ENCODE results near the gene HAT1.
A peak's percentile ranks its signal among the peaks of the same experiment; 100 is the strongest.
"Not testable (repeated sequence)": the region's sequence is repeated elsewhere in the genome, so short reads cannot be mapped to it uniquely, and the experiment has no call there.

Gene HAT1

GRCh38 chr2:171922230-171923022, at the start of gene HAT1:
Gene HAT1 (plus strand): TSS chr2:171922461. CDS start chr2:171922501, 40 bp downstream.
- DNase-seq (ENCODE audit: low read depth in 3 of 3) = peak; percentile 97 to 99 (median 98)

GRCh38 chr2:171874517-171874916, 47.7 kb upstream of the HAT1 start:
- DNase-seq (ENCODE audit: low read depth in 3 of 3) = no peak

- DNase-seq (ENCODE audit: low read depth in 3 of 3) = no peak
These were observed 47.3 kb upstream of the HAT1 start for GRCh38 chr2:171874963-171875362.

- no peak for DNase-seq (ENCODE audit: low read depth in 3 of 3)
These were observed 43.7 kb upstream of the HAT1 start for GRCh38 chr2:171878481-171878993.

GRCh38 chr2:171879865-171880264, 42.4 kb upstream of the HAT1 start:
- DNase-seq (ENCODE audit: low read depth in 3 of 3) = no peak

- DNase-seq (ENCODE audit: low read depth in 3 of 3) = no peak
These were observed 41.5 kb upstream of the HAT1 start for GRCh38 chr2:171880774-171881173.

- no peak for DNase-seq (ENCODE audit: low read depth in 3 of 3)
These were observed 40.0 kb upstream of the HAT1 start for GRCh38 chr2:171882089-171882769.

GRCh38 chr2:171883275-171883893, 38.9 kb upstream of the HAT1 start:
- no peak for DNase-seq (ENCODE audit: low read depth in 3 of 3)

GRCh38 chr2:171889333-171889732, 32.9 kb upstream of the HAT1 start:
- DNase-seq (ENCODE audit: low read depth in 3 of 3) = no peak

GRCh38 chr2:171889808-171890207, 32.5 kb upstream of the HAT1 start:
- DNase-seq (ENCODE audit: low read depth in 3 of 3) = no peak

GRCh38 chr2:171893196-171893823, 29.0 kb upstream of the HAT1 start:
- no peak for DNase-seq (ENCODE audit: low read depth in 3 of 3)

GRCh38 chr2:171893824-171894611, 28.2 kb upstream of the HAT1 start, which contains the start of gene SLC25A12:
Gene SLC25A12 (minus strand): TSS chr2:171894244. CDS start chr2:171894214, 30 bp downstream.
- peak; percentile 55 to 69 (median 56) for DNase-seq (ENCODE audit: low read depth in 3 of 3)

GRCh38 chr2:171894612-171894947, 27.7 kb upstream of the HAT1 start:
- no peak for DNase-seq (ENCODE audit: low read depth in 3 of 3)

GRCh38 chr2:171895786-171896185, 26.5 kb upstream of the HAT1 start:
- no peak for DNase-seq (ENCODE audit: low read depth in 3 of 3)

- DNase-seq (ENCODE audit: low read depth in 3 of 3) = not testable (repeated sequence)
These were observed 22.5 kb upstream of the HAT1 start for GRCh38 chr2:171899623-171900282.

- DNase-seq (ENCODE audit: low read depth in 3 of 3) = no peak
These were observed 19.3 kb upstream of the HAT1 start for GRCh38 chr2:171902840-171903420.

- DNase-seq (ENCODE audit: low read depth in 3 of 3) = no peak
These were observed 14.0 kb upstream of the HAT1 start for GRCh38 chr2:171908235-171908634.

GRCh38 chr2:171909266-171909665, 13.0 kb upstream of the HAT1 start:
- DNase-seq (ENCODE audit: low read depth in 3 of 3) = no peak

- no peak for DNase-seq (ENCODE audit: low read depth in 3 of 3)
These were observed 11.8 kb upstream of the HAT1 start for GRCh38 chr2:171910494-171910893.

GRCh38 chr2:171913517-171913916, 8.7 kb upstream of the HAT1 start:
- DNase-seq (ENCODE audit: low read depth in 3 of 3) = no peak
